ENCODE data around the gene CA10.

Gene CA10

GRCh38 chr17:51855806-51856205 lies 302.7 kb downstream of the CA10 start:
- no peak for DNase-seq

GRCh38 chr17:51853857-51854256 lies 304.7 kb downstream of the CA10 start:
- DNase-seq: no peak

- DNase-seq: no peak
These were observed 305.9 kb downstream of the CA10 start for GRCh38 chr17:51852603-51853002.

GRCh38 chr17:51850201-51850600 lies 308.3 kb downstream of the CA10 start:
- DNase-seq: no peak

GRCh38 chr17:51848451-51848850 lies 310.1 kb downstream of the CA10 start:
- no peak for DNase-seq

GRCh38 chr17:51846566-51846965 lies 311.9 kb downstream of the CA10 start:
- no peak for DNase-seq

- no peak for DNase-seq
These were observed 312.7 kb downstream of the CA10 start for GRCh38 chr17:51845776-51846175.

GRCh38 chr17:51842763-51843162 lies 315.8 kb downstream of the CA10 start:
- no peak for DNase-seq

GRCh38 chr17:51841669-51842068 lies 316.8 kb downstream of the CA10 start:
- no peak for DNase-seq

GRCh38 chr17:51840688-51841087 lies 317.8 kb downstream of the CA10 start:
- no peak for DNase-seq

GRCh38 chr17:51833620-51834019 lies 324.9 kb downstream of the CA10 start:
- DNase-seq: no peak

GRCh38 chr17:51833045-51833444 lies 325.5 kb downstream of the CA10 start:
- no peak for DNase-seq

GRCh38 chr17:51830886-51831285 lies 327.6 kb downstream of the CA10 start:
- DNase-seq: no peak

- no peak for DNase-seq
These were observed 328.1 kb downstream of the CA10 start for GRCh38 chr17:51830451-51830850.

- DNase-seq: no peak
These were observed 329.6 kb downstream of the CA10 start for GRCh38 chr17:51828901-51829300.

GRCh38 chr17:51827140-51827539 lies 331.4 kb downstream of the CA10 start:
- no peak for DNase-seq

GRCh38 chr17:51820766-51821165 lies 337.7 kb downstream of the CA10 start:
- no peak for DNase-seq

- no peak for DNase-seq
These were observed 338.3 kb downstream of the CA10 start for GRCh38 chr17:51820252-51820651.

- DNase-seq: no peak
These were observed 338.9 kb downstream of the CA10 start for GRCh38 chr17:51819341-51820219.

- DNase-seq: no peak
These were observed 339.7 kb downstream of the CA10 start for GRCh38 chr17:51818777-51819176.

- no peak for DNase-seq
These were observed 340.6 kb downstream of the CA10 start for GRCh38 chr17:51817955-51818354.

- DNase-seq: no peak
These were observed 341.4 kb downstream of the CA10 start for GRCh38 chr17:51817117-51817516.

- DNase-seq: no peak
These were observed 343.4 kb downstream of the CA10 start for GRCh38 chr17:51815097-51815496.

- DNase-seq: no peak
These were observed 344.0 kb downstream of the CA10 start for GRCh38 chr17:51814521-51814920.

GRCh38 chr17:51813784-51814174 lies 344.7 kb downstream of the CA10 start:
- no peak for DNase-seq
